CD14-positive monocyte (primary cell): ENCODE data around the gene PCAT6. TPM values are rescaled to one million over a fixed set of nuclear protein-coding genes. Genes with fewer than 3 reads are reported as not detected.

ENCODE experiments used
- DNase-seq, 3 donors: peaks; one replicate each; pipeline ENCODE4 v3.0.0-alpha.2; 2011 to 2022
- H2AFZ ChIP-seq: 2 replicates; pipeline ENCODE4 v1.6.0; 2012; ENCODE audit warnings: mild to moderate bottlenecking, low read depth, low read length, inconsistent platforms; ENCODE audit not compliant: insufficient read depth, poor library complexity, severe bottlenecking
- H3K27ac ChIP-seq, 2 donors: 1 replicate in 1 of 2; 2 replicates in 1 of 2; pipeline ENCODE4 v1.5.1; 2012 to 2013; ENCODE audit warnings: low read length in 2 of 2, control low read depth in 1 of 2, inconsistent platforms in 1 of 2, low read depth in 1 of 2, mild to moderate bottlenecking in 1 of 2
- H3K27me3 ChIP-seq, 2 donors: one replicate each; pipeline versions ENCODE4 v1.6.0 to v1.6.1; 2011 to 2013; ENCODE audit warnings: low read length in 2 of 2; ENCODE audit not compliant: control insufficient read depth in 2 of 2, insufficient read depth in 2 of 2
- H3K36me3 ChIP-seq, 2 donors: replicated peaks in 1 of 2; 1 replicate in 1 of 2; 2 replicates in 1 of 2; pipeline versions ENCODE4 v1.5.1 to v1.6.1; 2012 to 2013; ENCODE audit warnings: low read length in 2 of 2, control low read depth in 1 of 2, inconsistent platforms in 1 of 2, mild to moderate bottlenecking in 1 of 2; ENCODE audit not compliant: insufficient read depth in 2 of 2, control insufficient read depth in 1 of 2
- H3K4me1 ChIP-seq, 2 donors: 1 replicate in 1 of 2; 2 replicates in 1 of 2; pipeline versions ENCODE4 v1.5.1 to v1.6.1; 2012 to 2013; ENCODE audit warnings: low read length in 2 of 2, control low read depth in 1 of 2, inconsistent platforms in 1 of 2, mild to moderate bottlenecking in 1 of 2, moderate library complexity in 1 of 2; ENCODE audit not compliant: insufficient read depth in 2 of 2, control insufficient read depth in 1 of 2
- H3K4me2 ChIP-seq: replicated peaks from 2 replicates; pipeline ENCODE3; 2012; ENCODE audit warnings: low read length, moderate library complexity, mild to moderate bottlenecking; ENCODE audit not compliant: poor library complexity, severe bottlenecking; ENCODE audit errors: extremely low read depth
- H3K4me3 ChIP-seq, 3 experiments: fragments of 200-600 bp in 1 of 3; sonication (generic) in 1 of 3; replicated peaks in 1 of 3; 1 replicate in 2 of 3; 2 replicates in 1 of 3; pipeline ENCODE4 v1.5.1; 2011 to 2013; ENCODE audit warnings: low read length in 3 of 3, mild to moderate bottlenecking in 3 of 3, control low read depth in 2 of 3, low read depth in 2 of 3, inconsistent platforms in 1 of 3, moderate library complexity in 1 of 3
- H3K79me2 ChIP-seq: 2 replicates; pipeline ENCODE4 v1.6.0; 2012; ENCODE audit warnings: mild to moderate bottlenecking, control low read depth, inconsistent platforms, low read length, moderate library complexity; ENCODE audit not compliant: insufficient read depth
- H3K9ac ChIP-seq: 2 replicates; pipeline ENCODE4 v1.6.0; 2017; ENCODE audit warnings: low read length, mild to moderate bottlenecking; ENCODE audit not compliant: insufficient read depth, poor library complexity, severe bottlenecking
- H3K9me3 ChIP-seq, 2 donors: replicated peaks in 1 of 2; 1 replicate in 1 of 2; 2 replicates in 1 of 2; pipeline versions ENCODE4 v1.5.1 to v1.6.1; 2012 to 2013; ENCODE audit warnings: low read length in 2 of 2, control low read depth in 1 of 2; ENCODE audit not compliant: control insufficient read depth in 1 of 2, insufficient read depth in 1 of 2
- H4K20me1 ChIP-seq: 2 replicates; pipeline ENCODE4 v1.6.0; 2012; ENCODE audit warnings: mild to moderate bottlenecking, low read length, control low read depth, moderate library complexity; ENCODE audit not compliant: insufficient read depth
- H3K27ac Mint-ChIP-seq, 7 donors: one replicate each; pipeline ENCODE4 v1.8.0; 2020; ENCODE audit warnings: mild to moderate bottlenecking in 7 of 7, mixed read lengths in 7 of 7, moderate library complexity in 6 of 7, inconsistent platforms in 2 of 7
- H3K27me3 Mint-ChIP-seq, 3 donors: one replicate each; pipeline ENCODE4 v1.8.0; 2021 to 2022; ENCODE audit warnings: low read depth in 3 of 3, mild to moderate bottlenecking in 3 of 3, mixed read lengths in 3 of 3, moderate library complexity in 3 of 3, inconsistent platforms in 1 of 3
- H3K36me3 Mint-ChIP-seq, 2 donors: one replicate each; pipeline ENCODE4 v1.8.0; 2020; ENCODE audit warnings: mixed read lengths in 2 of 2, inconsistent platforms in 1 of 2, mild to moderate bottlenecking in 1 of 2
- H3K4me1 Mint-ChIP-seq: one replicate; pipeline ENCODE4 v1.8.0; 2020; ENCODE audit warnings: mild to moderate bottlenecking, mixed read lengths
- H3K4me3 Mint-ChIP-seq, 2 donors: one replicate each; pipeline ENCODE4 v1.8.0; 2020; ENCODE audit warnings: mild to moderate bottlenecking in 2 of 2, mixed read lengths in 2 of 2, moderate library complexity in 1 of 2
- H3K9me3 Mint-ChIP-seq, 7 donors: one replicate each; pipeline ENCODE4 v1.8.0; 2020 to 2022; ENCODE audit warnings: mixed read lengths in 7 of 7, mild to moderate bottlenecking in 6 of 7, moderate library complexity in 6 of 7, inconsistent platforms in 2 of 7
- WGBS: methylation state at CpG from one replicate; pipeline ENCODE4 v1.1.5; 2013; ENCODE audit warnings: missing lambda C conversion rate; ENCODE audit not compliant: insufficient coverage; 5-methylcytosine and 5-hydroxymethylcytosine counted together
- intact Hi-C, 2 donors: fragments of 100-400 bp; cut with micrococcal nuclease; formaldehyde crosslinking; loops; one replicate each; pipeline versions ENCODE4 v1.15.0 to v1.15.1; 2023
- polyA plus RNA-seq, 3 donors: library from polyadenylated mRNA; depleted of rRNA in 1 of 3; unstranded in 2 of 3; stranded (reverse) in 1 of 3; fragments of 300-500 nt in 2 of 3; fragments of >200 nt in 1 of 3; fragmentation: Illumina TruSeq in 2 of 3; gene quantifications; 1 replicate in 2 of 3; 2 replicates in 1 of 3; pipeline ENCODE4 v1.2.3, GENCODE V29; 2012 to 2021
- TF ChIP-seq, protein P1 (sequence below): fragments of 200-600 bp; IDR thresholded peaks from one replicate; pipeline ENCODE4 v1.8.0; 2022; ENCODE audit warnings: antibody characterized with exemption, mild to moderate bottlenecking

Gene PCAT6
- polyA plus RNA-seq, 3 donors, result 1.0 TPM; not detected in 2

DNA sequence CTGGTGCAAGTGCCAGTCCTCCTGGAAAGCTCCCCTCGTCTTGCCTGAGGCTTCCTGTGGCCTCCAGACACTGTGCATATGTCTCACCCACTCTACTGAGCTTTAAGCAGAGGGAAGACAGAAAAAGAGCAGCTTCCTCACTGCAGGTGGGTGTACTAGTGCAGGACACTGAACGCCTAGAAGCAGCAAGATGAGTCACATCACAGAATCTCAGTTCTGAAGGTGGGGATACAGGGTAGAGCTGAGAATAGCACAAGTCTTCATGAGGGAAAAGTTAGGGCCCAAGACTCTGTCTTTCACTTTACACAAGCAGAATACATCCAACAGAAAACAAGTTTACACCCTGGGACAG lies 37.4 kb downstream of the PCAT6 start:
- no peak for DNase-seq
- Histone ChIP-seq H3K79me2 (no peaks in the 10 kb centered on the region), H3K27me3 (no peaks in the 10 kb centered on the region), H3K4me3 (no peak overlapping the region), H3K4me1 (no peaks in the 10 kb centered on the region), H3K9ac (no peak overlapping the region), H3K27ac (no peak overlapping the region), H2AFZ (no peak overlapping the region), H3K36me3 (no peaks in the 10 kb centered on the region), H3K9me3 (no peaks in the 10 kb centered on the region), H3K4me2 (no peak overlapping the region), H4K20me1 (no peaks in the 10 kb centered on the region)
- no CpG with 5 or more reads among the region's 2 CpGs for WGBS
- Mint-ChIP-seq H3K4me1 (peaks cover 9% of the 10 kb centered on the region), H3K4me3 (no peak overlapping the region), H3K27me3 (no peaks in the 10 kb centered on the region), H3K9me3 (no peaks in the 10 kb centered on the region), H3K36me3 (no peaks in the 10 kb centered on the region), H3K27ac (no peak overlapping the region)
- TF ChIP-seq, protein P1, sequence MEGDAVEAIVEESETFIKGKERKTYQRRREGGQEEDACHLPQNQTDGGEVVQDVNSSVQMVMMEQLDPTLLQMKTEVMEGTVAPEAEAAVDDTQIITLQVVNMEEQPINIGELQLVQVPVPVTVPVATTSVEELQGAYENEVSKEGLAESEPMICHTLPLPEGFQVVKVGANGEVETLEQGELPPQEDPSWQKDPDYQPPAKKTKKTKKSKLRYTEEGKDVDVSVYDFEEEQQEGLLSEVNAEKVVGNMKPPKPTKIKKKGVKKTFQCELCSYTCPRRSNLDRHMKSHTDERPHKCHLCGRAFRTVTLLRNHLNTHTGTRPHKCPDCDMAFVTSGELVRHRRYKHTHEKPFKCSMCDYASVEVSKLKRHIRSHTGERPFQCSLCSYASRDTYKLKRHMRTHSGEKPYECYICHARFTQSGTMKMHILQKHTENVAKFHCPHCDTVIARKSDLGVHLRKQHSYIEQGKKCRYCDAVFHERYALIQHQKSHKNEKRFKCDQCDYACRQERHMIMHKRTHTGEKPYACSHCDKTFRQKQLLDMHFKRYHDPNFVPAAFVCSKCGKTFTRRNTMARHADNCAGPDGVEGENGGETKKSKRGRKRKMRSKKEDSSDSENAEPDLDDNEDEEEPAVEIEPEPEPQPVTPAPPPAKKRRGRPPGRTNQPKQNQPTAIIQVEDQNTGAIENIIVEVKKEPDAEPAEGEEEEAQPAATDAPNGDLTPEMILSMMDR, result no peak
- intact Hi-C loops, result no loop called here

DNA sequence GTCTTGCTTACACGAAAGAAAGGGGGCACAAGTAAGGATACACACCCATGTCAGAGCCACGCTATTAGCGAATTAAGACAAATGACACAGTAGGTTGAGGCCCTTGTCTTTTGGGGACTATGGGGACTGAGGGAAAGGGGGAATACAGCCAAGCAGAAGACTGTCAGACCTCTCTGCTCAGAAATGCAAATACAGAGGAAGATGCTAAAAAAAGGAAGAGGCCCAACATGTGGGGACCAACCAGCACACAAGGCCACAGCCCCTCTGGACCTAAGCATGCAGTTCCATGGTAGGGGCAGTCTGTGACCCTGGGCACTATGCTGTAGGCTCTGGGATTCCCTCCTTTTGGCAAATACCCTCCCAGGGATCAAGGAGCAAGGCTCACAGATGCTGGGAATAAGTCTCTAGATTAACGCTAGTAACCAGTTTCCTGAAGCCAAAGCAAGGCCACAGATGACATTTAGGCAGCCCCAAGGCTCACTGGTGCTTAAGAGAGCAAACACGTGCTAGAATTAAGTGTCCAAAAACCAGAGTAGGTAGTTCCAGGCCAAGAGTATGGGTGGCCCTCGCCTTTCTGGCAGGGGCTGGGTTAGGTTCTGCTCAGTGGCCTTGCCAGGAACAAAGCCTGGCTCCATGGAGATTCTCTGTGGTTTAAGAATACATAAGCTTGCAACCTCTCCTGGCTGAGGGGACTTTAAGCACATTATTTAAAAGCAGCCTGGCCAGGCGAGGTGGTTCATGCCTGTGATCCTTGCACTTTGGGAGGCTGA lies 40.0 kb downstream of the PCAT6 start:
- no peak overlapping the region for H2AFZ ChIP-seq
- H3K4me1 Mint-ChIP-seq, result peaks cover 13% of the 10 kb centered on the region
- H4K20me1 ChIP-seq, result no peaks in the 10 kb centered on the region
- no peak overlapping the region for H3K4me3 ChIP-seq
- 94% methylated on average over 5 of the region's 7 CpGs for WGBS
- H3K36me3 Mint-ChIP-seq, result no peaks in the 10 kb centered on the region
- TF ChIP-seq, protein P1, result no peak
- H3K4me3 Mint-ChIP-seq, result no peak overlapping the region
- intact Hi-C loops, result no loop called here
- no peak overlapping the region for H3K27ac ChIP-seq
- H3K9me3 ChIP-seq, result no peaks in the 10 kb centered on the region
- H3K36me3 ChIP-seq, result no peaks in the 10 kb centered on the region
- H3K4me1 ChIP-seq, result peaks cover 4 to 5% of the 10 kb centered on the region in 2 donors
- no peak for DNase-seq
- no peak overlapping the region for H3K9ac ChIP-seq
- H3K27ac Mint-ChIP-seq, result no peak overlapping the region
- H3K27me3 ChIP-seq, result no peaks in the 10 kb centered on the region
- no peak overlapping the region for H3K4me2 ChIP-seq
- no peaks in the 10 kb centered on the region for H3K79me2 ChIP-seq
- peaks cover 0 to 2% (median 0%) of the 10 kb centered on the region in 3 donors for H3K27me3 Mint-ChIP-seq
- no peaks in the 10 kb centered on the region for H3K9me3 Mint-ChIP-seq
